COLO668 (cell line): ENCODE results near the gene ZNF263.

Experiments used
- DNase-seq: peaks from one replicate; lab custom pipeline; 2025; ENCODE audit not compliant: unreplicated experiment; lab: John Stamatoyannopoulos, UW

The ZNF263 gene

DNA sequence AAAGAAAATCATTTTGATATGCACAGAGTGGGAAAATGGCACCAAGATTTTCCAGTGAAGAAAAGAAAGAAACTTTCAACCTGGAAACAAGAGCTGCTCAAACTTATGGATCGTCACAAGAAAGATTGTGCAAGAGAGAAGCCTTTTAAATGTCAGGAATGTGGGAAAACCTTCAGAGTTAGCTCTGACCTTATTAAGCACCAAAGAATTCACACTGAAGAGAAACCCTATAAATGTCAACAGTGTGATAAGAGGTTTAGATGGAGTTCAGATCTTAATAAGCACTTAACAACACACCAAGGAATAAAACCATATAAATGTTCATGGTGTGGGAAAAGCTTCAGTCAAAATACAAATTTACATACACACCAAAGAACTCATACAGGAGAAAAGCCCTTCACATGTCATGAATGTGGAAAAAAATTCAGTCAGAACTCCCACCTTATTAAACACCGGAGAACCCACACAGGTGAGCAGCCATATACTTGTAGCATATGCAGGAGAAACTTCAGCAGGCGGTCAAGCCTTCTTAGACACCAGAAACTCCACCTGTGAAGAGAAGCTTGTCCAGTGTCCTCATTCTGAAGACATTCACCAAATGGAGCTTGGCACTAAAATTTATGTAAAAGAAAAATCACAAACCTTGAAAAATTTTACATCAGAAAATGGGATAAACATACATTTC, 34.2 kb downstream of the ZNF263 start:
- DNase-seq = no peak

DNA sequence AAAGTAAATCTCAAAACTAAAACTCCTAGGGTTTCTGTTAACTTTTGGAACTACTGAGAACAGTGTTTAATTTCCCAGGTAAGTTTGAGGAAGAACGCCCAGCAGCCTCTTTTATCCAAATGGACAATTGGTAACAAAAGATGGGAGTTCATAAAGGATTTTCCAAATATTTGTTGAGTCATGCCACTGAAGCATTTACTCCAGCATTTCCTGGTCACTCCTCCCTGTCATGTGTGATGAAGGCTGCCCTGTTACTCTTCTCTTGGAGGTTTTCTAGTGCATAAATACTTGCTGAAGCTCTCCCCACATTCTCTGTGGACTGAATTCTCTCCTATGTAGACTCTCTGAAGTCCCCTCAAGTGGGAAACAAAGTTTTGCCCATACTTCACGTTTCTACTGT, 38.5 kb downstream of the ZNF263 start:
- DNase-seq = no peak

- no peak for DNase-seq
Measured at GRCh38 chr16:3327514-3327913, 44.2 kb downstream of the ZNF263 start.

DNA sequence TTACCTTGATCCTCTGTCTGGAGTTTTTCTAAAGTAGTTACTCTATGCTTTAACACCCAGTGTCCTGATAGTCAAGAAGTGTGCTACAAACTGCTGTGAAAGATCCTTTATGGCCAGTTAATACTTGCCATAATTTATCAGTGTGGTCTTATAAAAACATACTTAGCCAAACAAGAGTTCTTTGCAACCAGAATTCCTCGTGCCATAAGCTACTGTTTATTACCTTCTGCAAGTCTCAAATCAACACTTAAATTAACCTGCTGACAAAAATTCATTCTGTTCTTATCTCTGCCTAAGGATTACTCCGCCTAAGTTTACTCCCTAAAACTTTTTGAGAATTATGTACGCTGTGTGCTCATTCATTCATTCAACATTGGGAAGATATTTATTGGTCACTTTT, 44.8 kb downstream of the ZNF263 start:
- no peak for DNase-seq

DNA sequence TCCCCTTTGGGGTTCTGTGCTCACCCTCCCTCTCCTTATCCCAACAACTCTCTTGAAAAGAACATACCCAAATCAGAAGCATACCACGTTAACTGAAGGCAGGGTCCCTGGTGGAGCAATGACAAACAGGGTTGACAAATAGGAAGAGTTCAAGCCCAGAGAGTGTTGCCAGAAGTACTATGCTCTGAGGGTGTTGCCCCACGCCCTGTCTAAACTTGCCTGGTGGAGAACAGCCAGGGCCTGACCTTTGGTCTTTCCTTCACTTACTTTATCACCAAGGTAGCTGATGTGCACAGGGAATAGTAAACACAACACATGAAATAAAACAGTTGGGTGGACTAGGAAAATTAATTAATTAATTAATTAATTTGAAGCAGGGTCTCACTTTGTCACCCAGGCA, 45.4 kb downstream of the ZNF263 start:
- no peak for DNase-seq
